Cardiac fibroblast (primary cell): Measurements from ENCODE around the gene GSX1.

ENCODE experiments used
- DNase-seq, 2 donors: peaks; one replicate each; pipeline versions ENCODE4 v3.0.0 to v3.0.0-alpha.2; 2010; ENCODE audit warnings: low read depth in 2 of 2
- H3K4me3 ChIP-seq, 2 donors: replicated peaks in 1 of 2; 1 replicate in 1 of 2; 2 replicates in 1 of 2; pipeline ENCODE4 v1.5.1; 2011; ENCODE audit warnings: low read depth in 2 of 2, low read length in 2 of 2, mild to moderate bottlenecking in 2 of 2, moderate library complexity in 1 of 2
- CTCF ChIP-seq: IDR thresholded peaks from one replicate; pipeline ENCODE4 v1.5.1; 2011; ENCODE audit warnings: low read depth, mild to moderate bottlenecking, low read length, inconsistent platforms

GSX1 gene

GRCh38 chr13:27827646-27828045 is 35.4 kb downstream of the GSX1 start:
- TF ChIP-seq CTCF = no peak
- DNase-seq = no peak

GRCh38 chr13:27830010-27830409 is 37.7 kb downstream of the GSX1 start:
- peak; percentile 21 to 27 for DNase-seq
- H3K4me3 ChIP-seq = peak overlapping the region in 1 of 2 donors; percentile 32
- peak; percentile 77 for TF ChIP-seq CTCF

More at GRCh38 chr13:27827646-27828045, 35.4 kb downstream of the GSX1 start:
- no peak overlapping the region for H3K4me3 ChIP-seq

- H3K4me3 ChIP-seq = no peak overlapping the region
- DNase-seq = no peak
- TF ChIP-seq CTCF = no peak
Measured at GRCh38 chr13:27833206-27833605, 40.9 kb downstream of the GSX1 start.

GRCh38 chr13:27834095-27834494 is 41.8 kb downstream of the GSX1 start:
- no peak for DNase-seq
- no peak for TF ChIP-seq CTCF
- H3K4me3 ChIP-seq = no peak overlapping the region

- no peak for TF ChIP-seq CTCF
- no peak overlapping the region for H3K4me3 ChIP-seq
- no peak for DNase-seq
Measured at GRCh38 chr13:27835799-27836198, 43.5 kb downstream of the GSX1 start.

- TF ChIP-seq CTCF = no peak
- no peak overlapping the region for H3K4me3 ChIP-seq
- no peak for DNase-seq
Measured at GRCh38 chr13:27839809-27840467, 47.7 kb downstream of the GSX1 start.

GRCh38 chr13:27842571-27842970 is 50.3 kb downstream of the GSX1 start:
- no peak for DNase-seq
- no peak overlapping the region for H3K4me3 ChIP-seq
- no peak for TF ChIP-seq CTCF
